OCI-LY1 (cell line): Measurements from ENCODE around the gene SKAP1.

Experiments used
- CTCF ChIP-seq: fragments of 200-600 bp; sonication (generic), shearing (Covaris generic); IDR thresholded peaks from 2 replicates; pipeline ENCODE4 v1.5.1; 2017; ENCODE audit warnings: mild to moderate bottlenecking, antibody characterized with exemption, low read length, moderate library complexity, mixed read lengths
- EZH2 ChIP-seq: fragments of 200-600 bp; sonication (generic), shearing (Covaris generic); IDR thresholded peaks from 2 replicates; pipeline ENCODE4 v1.8.0; 2017; ENCODE audit warnings: borderline replicate concordance, mixed run types, mild to moderate bottlenecking, antibody characterized with exemption, low read length, moderate library complexity, mixed read lengths

DNA sequence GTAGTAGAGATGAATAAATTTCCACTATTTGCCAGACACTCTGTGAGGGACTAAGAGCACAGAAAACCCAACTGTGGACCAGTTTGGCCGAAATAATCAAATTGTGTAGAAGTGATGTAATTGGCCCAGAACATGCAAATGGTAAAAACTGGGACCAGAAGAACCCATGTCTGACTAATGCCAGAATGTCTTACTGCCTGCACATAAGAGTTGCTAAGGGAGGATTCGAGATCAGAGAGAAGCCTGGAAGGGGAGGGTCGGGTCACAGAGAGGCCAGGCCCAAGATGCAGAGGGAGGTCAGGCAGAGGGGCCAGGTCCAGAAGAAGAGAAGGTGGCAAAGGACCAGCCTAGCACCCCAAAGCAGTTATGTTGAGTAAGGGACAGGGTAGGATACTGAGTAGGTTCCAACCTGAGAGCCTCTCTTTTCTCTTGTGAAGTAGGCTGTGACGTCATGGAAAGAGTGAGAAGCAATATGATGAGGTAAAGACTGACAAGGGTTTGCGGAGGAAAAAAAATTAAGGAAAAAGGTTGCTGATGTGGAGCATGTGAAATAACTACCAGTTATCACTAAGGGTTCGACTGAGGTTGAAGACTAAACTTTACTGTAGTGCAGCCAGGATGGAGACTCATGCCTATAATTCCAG, 53.2 kb downstream of the SKAP1 start:
- TF ChIP-seq CTCF (no peak), EZH2 (no peak)
